HepG2 (cell line): ENCODE results near the gene FASTK. TPM values are rescaled to one million over a fixed set of nuclear protein-coding genes. Genes with fewer than 3 reads are reported as not detected.
"Not testable (repeated sequence)": the region's sequence is repeated elsewhere in the genome, so short reads cannot be mapped to it uniquely, and the experiment has no call there.

Source experiments
- ATAC-seq: fragments of 200-7000 bp; cut with Tn5 transposase; 3 replicates; pipeline ENCODE4 v1.9.1; 2020; ENCODE audit warnings: mild to moderate bottlenecking, moderate library complexity
- BruUV-seq: library from RNA; stranded (reverse); fragments of 400-500 nt; replicated peaks from 2 replicates; lab custom pipeline; 2021; lab: Mats Ljungman, UMichigan
- CTCF ChIA-PET: fragments of 300-600 bp; formaldehyde crosslinking; extraction: SDS; loops from one replicate; lab custom pipeline; 2021; ENCODE audit warnings: low total read pairs, inconsistent platforms, low intra/inter-chr PET ratio; lab: Yijun Ruan, JAX
- POLR2A ChIA-PET: fragments of 350-600 bp; sonication (Branson Sonifier 250); formaldehyde crosslinking; loops from one replicate; lab custom pipeline; 2020; ENCODE audit warnings: antibody characterized with exemption, inconsistent platforms; lab: Yijun Ruan, JAX
- DNase-seq: peaks from one replicate; pipeline ENCODE4 v3.0.0-alpha.2; 2015; ENCODE audit warnings: low spot score
- FAIRE-seq: peaks from 3 replicates; lab custom pipeline; 2011; peaks lifted over from hg19 to GRCh38; lab: Jason Lieb, UNC
- H2AFZ ChIP-seq: one replicate; pipeline ENCODE4 v1.6.1; 2011; ENCODE audit warnings: low read length, inconsistent platforms
- H3K27ac ChIP-seq: fragments of 300-600 bp; 3 replicates; pipeline ENCODE4 v1.8.0; 2011; ENCODE audit warnings: mixed run types, mild to moderate bottlenecking, mixed read lengths, low read length, inconsistent platforms; ENCODE audit not compliant: insufficient read depth; ENCODE audit errors: extremely low read length
- H3K27me3 ChIP-seq, 2 experiments: fragments of 200-600 bp in 1 of 2; 2 replicates in 1 of 2; 3 replicates in 1 of 2; pipeline versions ENCODE4 v1.6.0 to v1.8.0; 2011; ENCODE audit warnings: low read length in 2 of 2, mild to moderate bottlenecking in 2 of 2, moderate library complexity in 2 of 2, inconsistent platforms in 1 of 2; ENCODE audit not compliant: insufficient read depth in 2 of 2, control insufficient read depth in 1 of 2
- H3K36me3 ChIP-seq, 2 experiments: fragments of 200-600 bp in 1 of 2; replicated peaks in 1 of 2; 2 replicates in 1 of 2; 3 replicates in 1 of 2; pipeline versions ENCODE4 v1.5.1 to v1.8.0; 2011; ENCODE audit warnings: low read length in 2 of 2, inconsistent platforms in 1 of 2; ENCODE audit not compliant: insufficient read depth in 2 of 2, control insufficient read depth in 1 of 2
- H3K4me1 ChIP-seq: 2 replicates; pipeline ENCODE4 v1.5.1; 2012; ENCODE audit warnings: low read length, inconsistent platforms; ENCODE audit not compliant: insufficient read depth
- H3K4me2 ChIP-seq: 2 replicates; pipeline ENCODE4 v1.6.0; 2011; ENCODE audit warnings: low read depth, low read length, inconsistent platforms
- H3K4me3 ChIP-seq, 3 experiments: fragments of 200-600 bp in 1 of 3; sonication (generic), shearing (Covaris generic) in 1 of 3; replicated peaks in 1 of 3; 2 replicates each; pipeline ENCODE4 v1.5.1; 2011 to 2016; ENCODE audit warnings: low read length in 3 of 3, inconsistent platforms in 2 of 3, low read depth in 2 of 3, mild to moderate bottlenecking in 2 of 3, control low read depth in 1 of 3, mixed read lengths in 1 of 3; ENCODE audit not compliant: insufficient read depth in 1 of 3
- H3K79me2 ChIP-seq: one replicate; pipeline ENCODE4 v1.6.1; 2011; ENCODE audit warnings: low read length, inconsistent platforms; ENCODE audit not compliant: insufficient read depth
- H3K9ac ChIP-seq: 2 replicates; pipeline ENCODE4 v1.6.0; 2011; ENCODE audit warnings: mild to moderate bottlenecking, low read depth, low read length, inconsistent platforms; ENCODE audit not compliant: insufficient read depth
- H3K9me3 ChIP-seq: 2 replicates; pipeline ENCODE4 v1.5.1; 2012; ENCODE audit warnings: mild to moderate bottlenecking, low read length
- H4K20me1 ChIP-seq: 2 replicates; pipeline ENCODE4 v1.6.0; 2011; ENCODE audit warnings: inconsistent platforms, mild to moderate bottlenecking, low read length, moderate library complexity; ENCODE audit not compliant: insufficient read depth
- PAXIP1 ChIP-seq: sonication (generic); formaldehyde crosslinking; conservative IDR thresholded peaks from 2 replicates; pipeline ENCODE4 v1.4.0; 2020; ENCODE audit warnings: mild to moderate bottlenecking, missing genetic modification reagents, moderate library complexity
- WGBS: methylation state at CpG from one replicate; pipeline ENCODE4 v1.1.6; 2017; ENCODE audit warnings: low lambda C conversion rate; 5-methylcytosine and 5-hydroxymethylcytosine counted together
- in situ Hi-C: cut with HindIII; loops from 2 replicates; pipeline ENCODE4 v1.10.0; 2017; ENCODE audit warnings: low pct_unique_long_range_greater_than_20kb; ENCODE audit not compliant: extremely low pct_ligation_motif_present
- intact Hi-C: fragments of 100-400 bp; cut with micrococcal nuclease; formaldehyde crosslinking; loops from one replicate; pipeline ENCODE4 v1.10.0; 2022; ENCODE audit not compliant: unreplicated experiment
- polyA plus RNA-seq, 8 experiments: library from polyadenylated mRNA; depleted of rRNA in 3 of 8; stranded (reverse) in 7 of 8; unstranded in 1 of 8; fragments of >200 nt; fragmentation: Illumina TruSeq in 4 of 8; extraction: Trizol in 4 of 8; gene quantifications; 2 replicates each; pipeline versions ENCODE4 v1.2.1 to v1.2.3, GENCODE V29; 2011 to 2016; ENCODE audit warnings: low read depth in 4 of 8, missing spikeins in 1 of 8, mixed read lengths in 1 of 8; ENCODE audit not compliant: insufficient read depth in 1 of 8
- total RNA-seq, 5 experiments: library from RNA; depleted of rRNA; stranded (reverse); fragments of >200 nt; fragmentation: Illumina TruSeq; extraction: Trizol; gene quantifications; 2 replicates each; pipeline ENCODE4 v1.2.3, GENCODE V29; 2016; ENCODE audit warnings: low read depth in 1 of 5

The FASTK gene
- total and polyA plus RNA-seq, 2 of the 13 experiments (the other 11 are each of a cell fraction or from before 2014, with no cell fraction given): 52.9 to 55.7 TPM

GRCh38 chr7:151027728-151028130, 52.9 kb downstream of the FASTK start:
- TF ChIP-seq PAXIP1 (CRISPR knock-in tag): 0 out of 2 replicates have a peak, but pooled peaks have one; percentile 4
- TF ChIP-seq, all 625 proteins: peak for 1; not testable (repeated sequence) for 624
- WGBS: 4% methylated on average over 16 of the region's 16 CpGs
- ChIA-PET CTCF (interaction anchor here (0.9 kb wide), 2 partner anchors 28 to 52 kb away, joined by 3 read pairs; partner anchors contain the start of gene FASTK), POLR2A (interaction anchor here (1.0 to 2.1 kb wide), 15 partner anchors 8 to 659 kb away, joined by 3 to 35 read pairs (median 4); partner anchors contain the start of genes FASTK, NUB1, REPIN1 and TMUB1)
- H3K79me2 ChIP-seq, H3K36me3 ChIP-seq, in situ Hi-C loops, H2AFZ ChIP-seq, DNase-seq, ATAC-seq, FAIRE-seq, H3K9me3 ChIP-seq, BruUV-seq, H4K20me1 ChIP-seq, H3K27ac ChIP-seq: not testable (repeated sequence)
- peak overlapping the region; percentile 33; the same call in 1 of the 2 replicates for H3K9ac ChIP-seq
- H3K4me1 ChIP-seq: peaks cover 29% of the 10 kb centered on the region
- H3K4me2 ChIP-seq: peak overlapping the region; percentile 92
- H3K27me3 ChIP-seq: peaks cover 10 to 35% of the 10 kb centered on the region in 2 experiments; a peak in 4 of 5 replicates
- intact Hi-C loops: loop anchor here (1.0 to 10.0 kb wide), 3 partner anchors 31 to 1413 kb away; no protein-coding TSS in a partner anchor
- peak overlapping the region; percentile 31 to 88 (median 49); a peak in 5 of 6 replicates for H3K4me3 ChIP-seq

- Histone ChIP-seq H3K4me3 (peak overlapping the region in 1 of 3 experiments; percentile 88; a peak in 2 of 6 replicates), H3K27me3 (peaks cover 10 to 40% of the 10 kb centered on the region in 2 experiments; a peak in 4 of 5 replicates), H3K4me2 (peak overlapping the region; percentile 92), H3K4me1 (peaks cover 29% of the 10 kb centered on the region)
- H3K9me3 ChIP-seq, BruUV-seq, ATAC-seq, H3K9ac ChIP-seq, H2AFZ ChIP-seq, H3K27ac ChIP-seq, H3K36me3 ChIP-seq, H3K79me2 ChIP-seq, FAIRE-seq, in situ Hi-C loops, H4K20me1 ChIP-seq, DNase-seq: not testable (repeated sequence)
- CTCF ChIA-PET: interaction anchor here (0.9 kb wide), 1 partner anchor 53 kb away, joined by 3 read pairs; the partner anchor contains the start of gene FASTK
- intact Hi-C loops: loop anchor here (10.0 kb wide), 1 partner anchor 1412 kb away; no protein-coding TSS in a partner anchor
- 22% methylated on average over 19 of the region's 19 CpGs for WGBS
- POLR2A ChIA-PET: interaction anchor here (0.8 to 2.1 kb wide), 11 partner anchors 7 to 658 kb away, joined by 3 to 35 read pairs (median 4); partner anchors contain the start of genes REPIN1 and TMUB1
Observed at GRCh38 chr7:151026771-151027727, 53.6 kb downstream of the FASTK start.
